SK-N-SH (cell line): ENCODE measurements around the gene LIMK2. TPM values are rescaled to one million over a fixed set of nuclear protein-coding genes. Genes with fewer than 3 reads are reported as not detected.

Source experiments
- CTCF ChIA-PET: fragments of 300-600, 350-600 bp; formaldehyde crosslinking; extraction: SDS; loops from one replicate; lab custom pipeline; 2021; lab: Yijun Ruan, JAX
- POLR2A ChIA-PET: fragments of 350-600 bp; sonication (Branson Sonifier 250); formaldehyde crosslinking; extraction: SDS; loops from one replicate; lab custom pipeline; 2020; ENCODE audit warnings: antibody characterized with exemption, inconsistent platforms; lab: Yijun Ruan, JAX
- DNase-seq: peaks from one replicate; pipeline ENCODE4 v3.0.0; 2012
- H2AFZ ChIP-seq: fragments of 200-600 bp; sonication (generic); 2 replicates; pipeline ENCODE4 v1.8.1; 2016; ENCODE audit warnings: antibody characterized with exemption, mild to moderate bottlenecking, low read depth
- H3F3A ChIP-seq: fragments of 200-600 bp; sonication (generic); replicated peaks from 2 replicates; pipeline ENCODE3; 2016; ENCODE audit warnings: antibody characterized with exemption, mild to moderate bottlenecking; ENCODE audit not compliant: insufficient read depth
- H3K27ac ChIP-seq, 2 experiments: fragments of 200-500 bp in 1 of 2; fragments of 200-600 bp in 1 of 2; sonication (Bioruptor generic) in 1 of 2; sonication (generic), shearing (Covaris generic) in 1 of 2; 2 replicates each; pipeline versions ENCODE4 v1.5.1 to v1.6.1; 2014 to 2016; ENCODE audit warnings: low read depth in 2 of 2, inconsistent platforms in 1 of 2, low read length in 1 of 2, mild to moderate bottlenecking in 1 of 2, mixed read lengths in 1 of 2
- H3K27me3 ChIP-seq: fragments of 200-600 bp; sonication (generic), shearing (Covaris generic); 2 replicates; pipeline ENCODE4 v1.6.1; 2016; ENCODE audit warnings: mixed run types; ENCODE audit not compliant: insufficient read depth
- H3K36me3 ChIP-seq, 2 experiments: fragments of 200-500 bp in 1 of 2; fragments of 200-600 bp in 1 of 2; sonication (Bioruptor generic) in 1 of 2; sonication (generic) in 1 of 2; replicated peaks in 1 of 2; 2 replicates each; pipeline versions ENCODE3 to v1.5.1; 2014 to 2016; ENCODE audit warnings: low read length in 1 of 2, mild to moderate bottlenecking in 1 of 2; ENCODE audit not compliant: insufficient read depth in 2 of 2, control insufficient read depth in 1 of 2
- H3K4me1 ChIP-seq, 2 experiments: fragments of 200-500 bp in 1 of 2; fragments of 200-600 bp in 1 of 2; sonication (Bioruptor generic) in 1 of 2; sonication (generic), shearing (Covaris generic) in 1 of 2; 2 replicates each; pipeline versions ENCODE4 v1.5.1 to v1.6.1; 2014 to 2016; ENCODE audit warnings: low read depth in 1 of 2, low read length in 1 of 2, mixed run types in 1 of 2; ENCODE audit not compliant: insufficient read depth in 2 of 2, control insufficient read depth in 1 of 2
- H3K4me2 ChIP-seq: fragments of 200-600 bp; sonication (generic), shearing (Covaris generic); 2 replicates; pipeline ENCODE4 v1.6.1; 2017; ENCODE audit warnings: mixed run types
- H3K4me3 ChIP-seq, 2 experiments: fragments of 200-500 bp in 1 of 2; fragments of 200-600 bp in 1 of 2; sonication (Bioruptor generic) in 1 of 2; sonication (generic), shearing (Covaris generic) in 1 of 2; 2 replicates each; pipeline versions ENCODE4 v1.5.1 to v1.8.1; 2014 to 2016; ENCODE audit warnings: low read depth in 2 of 2, inconsistent platforms in 1 of 2, low read length in 1 of 2, mild to moderate bottlenecking in 1 of 2, mixed read lengths in 1 of 2, moderate library complexity in 1 of 2
- H3K79me2 ChIP-seq: fragments of 200-600 bp; sonication (generic); 2 replicates; pipeline ENCODE4 v1.8.1; 2017; ENCODE audit warnings: mild to moderate bottlenecking; ENCODE audit not compliant: insufficient read depth
- H3K9ac ChIP-seq: fragments of 200-600 bp; sonication (generic); 2 replicates; pipeline ENCODE4 v1.6.1; 2017; ENCODE audit warnings: mixed run types
- H3K9me2 ChIP-seq: fragments of 200-600 bp; sonication (generic); 2 replicates; pipeline ENCODE4 v1.6.1; 2017; ENCODE audit warnings: mixed run types
- H3K9me3 ChIP-seq: fragments of 200-600 bp; sonication (generic); 2 replicates; pipeline ENCODE4 v1.6.1; 2017; ENCODE audit warnings: mixed run types, mild to moderate bottlenecking, moderate library complexity
- H4K20me1 ChIP-seq: fragments of 200-600 bp; sonication (generic); 2 replicates; pipeline ENCODE4 v1.6.1; 2017; ENCODE audit warnings: mild to moderate bottlenecking, mixed run types; ENCODE audit not compliant: insufficient read depth
- EP300 ChIP-seq, 2 experiments: IDR thresholded peaks; 2 replicates each; pipeline versions ENCODE4 v1.4.0 to v1.6.1; 2012; ENCODE audit warnings: borderline replicate concordance in 1 of 2, low read depth in 1 of 2, low read length in 1 of 2
- EZH2phosphoT487 ChIP-seq: fragments of 200-600 bp; sonication (generic); IDR thresholded peaks from 2 replicates; pipeline ENCODE4 v1.6.1; 2017; ENCODE audit warnings: low read depth, mixed run types, mild to moderate bottlenecking, antibody characterized with exemption, moderate library complexity, borderline replicate concordance
- FOSL2 ChIP-seq: IDR thresholded peaks from 2 replicates; pipeline ENCODE4 v1.4.0; 2012; ENCODE audit warnings: low read depth, mild to moderate bottlenecking, moderate library complexity, borderline replicate concordance
- FOXM1 ChIP-seq: IDR thresholded peaks from 2 replicates; pipeline ENCODE4 v1.4.0; 2012; ENCODE audit warnings: low read depth, mild to moderate bottlenecking
- GATA2 ChIP-seq: sonication (generic); formaldehyde crosslinking; IDR thresholded peaks from 2 replicates; pipeline ENCODE4 v1.5.0; 2020; ENCODE audit warnings: mild to moderate bottlenecking, missing genetic modification reagents
- IRF3 ChIP-seq: fragments of 150-350 bp; IDR thresholded peaks from 2 replicates; pipeline ENCODE4 v1.6.1; 2016; ENCODE audit warnings: mild to moderate bottlenecking, low read depth, low read length
- JUND ChIP-seq: IDR thresholded peaks from 2 replicates; pipeline ENCODE4 v1.4.0; 2012
- MEF2A ChIP-seq: IDR thresholded peaks from 2 replicates; pipeline ENCODE4 v1.4.0; 2012; ENCODE audit warnings: low read depth, borderline replicate concordance
- MXI1 ChIP-seq: IDR thresholded peaks from 2 replicates; pipeline ENCODE4 v1.6.1; 2012; ENCODE audit warnings: mild to moderate bottlenecking, low read depth, low read length, improper control_type of control experiment
- NFIC ChIP-seq: IDR thresholded peaks from 2 replicates; pipeline ENCODE4 v1.4.0; 2012; ENCODE audit warnings: borderline replicate concordance
- POLR2AphosphoS5 ChIP-seq: IDR thresholded peaks from 2 replicates; pipeline ENCODE4 v1.6.1; 2012; ENCODE audit warnings: low read depth, low read length
- RAD21 ChIP-seq: IDR thresholded peaks from 2 replicates; pipeline ENCODE4 v1.6.1; 2012; ENCODE audit warnings: mild to moderate bottlenecking, low read length
- RFX5 ChIP-seq: IDR thresholded peaks from 2 replicates; pipeline ENCODE4 v1.6.1; 2012; ENCODE audit warnings: mild to moderate bottlenecking, improper control_type of control experiment, low read length
- RXRA ChIP-seq: IDR thresholded peaks from 2 replicates; pipeline ENCODE4 v1.4.0; 2012; ENCODE audit warnings: low read depth, mild to moderate bottlenecking, borderline replicate concordance
- SMC3 ChIP-seq: IDR thresholded peaks from 2 replicates; pipeline ENCODE4 v1.6.1; 2012; ENCODE audit warnings: low read depth, low read length, improper control_type of control experiment
- TAF1 ChIP-seq: IDR thresholded peaks from 2 replicates; pipeline ENCODE4 v1.6.1; 2012; ENCODE audit warnings: low read depth, mild to moderate bottlenecking, low read length, moderate library complexity, borderline replicate concordance
- USF1 ChIP-seq: IDR thresholded peaks from 2 replicates; pipeline ENCODE4 v1.4.0; 2012; ENCODE audit warnings: low read depth, borderline replicate concordance
- USF2 ChIP-seq: fragments of 150-350 bp; IDR thresholded peaks from 2 replicates; pipeline ENCODE4 v1.6.1; 2017; ENCODE audit warnings: antibody characterized with exemption, low read length, low read depth, borderline replicate concordance
- WGBS: methylation state at CpG from one replicate; pipeline ENCODE4 v1.1.6; 2017; ENCODE audit warnings: low lambda C conversion rate; 5-methylcytosine and 5-hydroxymethylcytosine counted together
- polyA plus RNA-seq, 3 experiments: library from polyadenylated mRNA; depleted of rRNA; stranded (reverse); fragments of >200 nt; gene quantifications; 2 replicates each; pipeline ENCODE4 v1.2.3, GENCODE V29; 2012
- TF ChIP-seq, protein P1 (sequence below): fragments of 200-600 bp; sonication (generic); IDR thresholded peaks from 2 replicates; pipeline ENCODE4 v1.6.1; 2017; ENCODE audit warnings: antibody characterized with exemption, mild to moderate bottlenecking, moderate library complexity
- TF ChIP-seq, protein P2 (sequence below): IDR thresholded peaks from 2 replicates; pipeline ENCODE4; 2012

LIMK2 gene
- polyA plus RNA-seq, 1 of the 3 experiments (the other 2 are of a cell fraction), result 9.8 TPM

- H3K79me2 ChIP-seq, result peaks cover 98% of the 10 kb centered on the region
- H3K4me1 ChIP-seq, result peaks cover 0 to 49% of the 10 kb centered on the region in 2 experiments; a peak in 2 of 4 replicates
- ChIA-PET CTCF (interaction anchor here (1.1 to 8.1 kb wide), 6 partner anchors 9 to 162 kb away, joined by 3 to 85 read pairs (median 7); partner anchors contain the start of genes LIMK2 and SELENOM), POLR2A (no interaction called here)
- WGBS, result 93% methylated on average over 4 of the region's 4 CpGs
- no peak overlapping the region; a peak in 1 of 4 replicates for H3K27ac ChIP-seq
- H3K4me2 ChIP-seq, result peak overlapping the region; percentile 95
- peaks cover 6% of the 10 kb centered on the region for H3F3A ChIP-seq
- peaks cover 2 to 3% of the 10 kb centered on the region in 2 experiments for H3K36me3 ChIP-seq
- peaks cover 4% of the 10 kb centered on the region; the same call in 1 of the 2 replicates for H4K20me1 ChIP-seq
- TF ChIP-seq TAF1 (no peak), JUND (no peak), USF2 (no peak), MEF2A (no peak), SMC3 (no peak)
- TF ChIP-seq, protein P1, sequence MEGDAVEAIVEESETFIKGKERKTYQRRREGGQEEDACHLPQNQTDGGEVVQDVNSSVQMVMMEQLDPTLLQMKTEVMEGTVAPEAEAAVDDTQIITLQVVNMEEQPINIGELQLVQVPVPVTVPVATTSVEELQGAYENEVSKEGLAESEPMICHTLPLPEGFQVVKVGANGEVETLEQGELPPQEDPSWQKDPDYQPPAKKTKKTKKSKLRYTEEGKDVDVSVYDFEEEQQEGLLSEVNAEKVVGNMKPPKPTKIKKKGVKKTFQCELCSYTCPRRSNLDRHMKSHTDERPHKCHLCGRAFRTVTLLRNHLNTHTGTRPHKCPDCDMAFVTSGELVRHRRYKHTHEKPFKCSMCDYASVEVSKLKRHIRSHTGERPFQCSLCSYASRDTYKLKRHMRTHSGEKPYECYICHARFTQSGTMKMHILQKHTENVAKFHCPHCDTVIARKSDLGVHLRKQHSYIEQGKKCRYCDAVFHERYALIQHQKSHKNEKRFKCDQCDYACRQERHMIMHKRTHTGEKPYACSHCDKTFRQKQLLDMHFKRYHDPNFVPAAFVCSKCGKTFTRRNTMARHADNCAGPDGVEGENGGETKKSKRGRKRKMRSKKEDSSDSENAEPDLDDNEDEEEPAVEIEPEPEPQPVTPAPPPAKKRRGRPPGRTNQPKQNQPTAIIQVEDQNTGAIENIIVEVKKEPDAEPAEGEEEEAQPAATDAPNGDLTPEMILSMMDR, result no peak
- no peak overlapping the region for H2AFZ ChIP-seq
- no peak overlapping the region for H3K9ac ChIP-seq
- DNase-seq, result no peak
- no peaks in the 10 kb centered on the region for H3K9me3 ChIP-seq
- H3K9me2 ChIP-seq, result no peaks in the 10 kb centered on the region
- H3K27me3 ChIP-seq, result no peaks in the 10 kb centered on the region
- peak overlapping the region in 1 of 2 experiments; percentile 80; a peak in 2 of 4 replicates for H3K4me3 ChIP-seq
Observed at GRCh38 chr22:31250740-31251600, 38.9 kb downstream of the LIMK2 start.

GRCh38 chr22:31253949-31254348 lies 41.9 kb downstream of the LIMK2 start:
- H3K4me2 ChIP-seq, result no peak overlapping the region
- H3K9me2 ChIP-seq, result no peaks in the 10 kb centered on the region
- H3K36me3 ChIP-seq, result peaks cover 13 to 16% of the 10 kb centered on the region in 2 experiments
- H3K27ac ChIP-seq, result peak overlapping the region in 1 of 2 experiments; percentile 26; a peak in 1 of 4 replicates
- POLR2A ChIA-PET, result no interaction called here
- no peaks in the 10 kb centered on the region for H3K27me3 ChIP-seq
- no peak overlapping the region for H3K4me3 ChIP-seq
- H3K4me1 ChIP-seq, result peaks cover 0 to 25% of the 10 kb centered on the region in 2 experiments; a peak in 2 of 4 replicates
- H2AFZ ChIP-seq, result no peak overlapping the region
- 100% methylated on average over 4 of the region's 4 CpGs for WGBS
- H3K9me3 ChIP-seq, result no peaks in the 10 kb centered on the region
- no peaks in the 10 kb centered on the region for H3F3A ChIP-seq
- CTCF ChIA-PET, result interaction anchor here (1.3 to 6.9 kb wide), 2 partner anchors 19 to 43 kb away, joined by 4 to 64 read pairs; no protein-coding TSS in a partner anchor
- peaks cover 99% of the 10 kb centered on the region for H3K79me2 ChIP-seq
- no peak for TF ChIP-seq POLR2AphosphoS5
- TF ChIP-seq GATA2, result no peak
- no peak for TF ChIP-seq IRF3
- no peak for TF ChIP-seq EP300 (IDR thresholded peaks at IDR 0.05; ENCODE audit: borderline replicate concordance in 1 of 2, low read depth in 1 of 2, low read length in 1 of 2)
- no peak for TF ChIP-seq USF1
- no peak for TF ChIP-seq JUND
- TF ChIP-seq MEF2A, result no peak
- no peak for TF ChIP-seq EZH2phosphoT487
- TF ChIP-seq MXI1, result no peak
- TF ChIP-seq RXRA, result no peak
- TF ChIP-seq RAD21, result no peak
- no peak for TF ChIP-seq RFX5
- no peak for TF ChIP-seq NFIC
- TF ChIP-seq, protein P2, sequence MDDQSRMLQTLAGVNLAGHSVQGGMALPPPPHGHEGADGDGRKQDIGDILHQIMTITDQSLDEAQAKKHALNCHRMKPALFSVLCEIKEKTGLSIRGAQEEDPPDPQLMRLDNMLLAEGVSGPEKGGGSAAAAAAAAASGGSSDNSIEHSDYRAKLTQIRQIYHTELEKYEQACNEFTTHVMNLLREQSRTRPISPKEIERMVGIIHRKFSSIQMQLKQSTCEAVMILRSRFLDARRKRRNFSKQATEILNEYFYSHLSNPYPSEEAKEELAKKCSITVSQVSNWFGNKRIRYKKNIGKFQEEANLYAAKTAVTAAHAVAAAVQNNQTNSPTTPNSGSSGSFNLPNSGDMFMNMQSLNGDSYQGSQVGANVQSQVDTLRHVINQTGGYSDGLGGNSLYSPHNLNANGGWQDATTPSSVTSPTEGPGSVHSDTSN, result no peak
- no peak for TF ChIP-seq FOXM1
- no peak for TF ChIP-seq FOSL2
- peaks cover 4% of the 10 kb centered on the region; the same call in 1 of the 2 replicates for H4K20me1 ChIP-seq
- no peak for DNase-seq
- no peak overlapping the region for H3K9ac ChIP-seq
